M059J (cell line): ENCODE measurements around the gene POLRMT. TPM values are rescaled to one million over a fixed set of nuclear protein-coding genes. Genes with fewer than 3 reads are reported as not detected.
"Not testable (repeated sequence)": the region's sequence is repeated elsewhere in the genome, so short reads cannot be mapped to it uniquely, and the experiment has no call there.

Experiments
- DNase-seq: peaks from one replicate; pipeline ENCODE4 v3.0.0-alpha.2; 2012; ENCODE audit warnings: low read depth
- total RNA-seq: library from RNA; depleted of rRNA; stranded (reverse); fragments of >200 nt; shearing (Covaris generic); gene quantifications from 2 replicates; pipeline ENCODE4 v1.2.3, GENCODE V29; 2014

POLRMT gene
- total RNA-seq, 1 experiment from 2014 or later: 25.5 TPM

DNA sequence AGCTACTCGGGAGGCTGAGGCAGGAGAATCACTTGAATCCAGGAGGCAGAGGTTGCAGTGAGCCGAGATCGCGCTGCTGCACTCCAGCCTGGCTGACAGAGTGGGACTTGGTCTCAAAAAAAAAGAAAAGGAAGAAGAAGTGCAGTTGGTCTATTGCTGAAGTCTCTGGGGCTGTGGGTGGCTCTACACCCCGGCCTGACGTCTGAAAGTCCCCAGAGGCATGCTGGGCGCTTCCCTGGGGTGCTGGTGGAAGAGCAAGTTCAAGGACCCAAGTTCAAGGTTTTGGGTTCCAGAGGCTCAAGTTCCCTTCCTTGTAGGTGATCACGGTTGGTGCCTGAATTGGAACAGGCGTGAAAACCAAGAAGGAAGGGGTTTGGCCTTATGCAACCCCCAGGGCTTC, 39.8 kb downstream of the POLRMT start:
- no peak for DNase-seq

GRCh38 chr19:593055-593454, 40.3 kb downstream of the POLRMT start:
- DNase-seq: no peak

GRCh38 chr19:592101-592500, 41.2 kb downstream of the POLRMT start:
- DNase-seq: no peak

DNA sequence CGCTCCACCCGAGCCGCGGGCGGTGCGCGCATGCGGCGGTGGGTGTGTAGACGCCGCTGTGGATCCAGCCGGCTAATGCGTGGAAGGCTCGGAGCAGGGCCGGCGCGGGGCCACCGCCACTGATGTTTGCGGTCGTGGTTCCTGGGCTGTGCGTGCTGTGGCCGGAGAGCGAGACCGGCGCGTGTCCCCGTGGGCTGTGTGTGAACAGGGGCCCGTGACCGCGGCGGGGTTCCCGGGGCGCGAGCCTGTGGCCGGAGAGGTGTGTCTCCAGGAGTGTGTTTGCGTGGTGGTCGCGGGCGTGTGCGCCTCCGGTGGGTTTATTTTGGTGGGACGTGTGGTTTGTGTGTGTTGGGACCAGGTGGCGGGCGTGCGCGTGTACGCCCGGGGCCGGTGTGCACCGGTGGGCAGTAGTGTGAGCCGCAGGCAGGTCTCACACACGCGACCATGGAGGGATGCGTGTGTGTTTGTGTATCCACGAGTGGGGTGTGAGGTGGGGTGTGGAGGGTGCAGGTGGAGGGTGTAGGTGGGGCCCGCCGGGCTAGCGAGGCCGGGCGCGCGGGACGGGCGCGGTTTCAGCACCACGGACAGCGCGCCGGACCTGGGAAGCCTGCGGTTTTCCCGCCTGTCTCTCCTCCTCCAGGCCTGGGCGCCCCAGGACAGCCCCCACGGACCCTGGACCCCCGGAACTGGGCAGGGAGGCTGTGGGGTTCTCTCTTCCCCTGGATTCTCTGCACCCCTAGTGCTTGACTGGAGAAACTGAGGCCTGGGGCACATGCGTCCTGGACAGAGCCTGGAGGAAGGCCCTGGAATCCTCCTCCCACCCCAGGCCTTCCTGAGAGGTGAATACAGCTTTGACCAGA, 42.0 kb downstream of the POLRMT start:
- DNase-seq: no peak

- no peak for DNase-seq
These were observed 42.6 kb downstream of the POLRMT start for GRCh38 chr19:590750-591098.

GRCh38 chr19:590396-590745, 43.0 kb downstream of the POLRMT start:
- DNase-seq: peak; percentile 46

DNA sequence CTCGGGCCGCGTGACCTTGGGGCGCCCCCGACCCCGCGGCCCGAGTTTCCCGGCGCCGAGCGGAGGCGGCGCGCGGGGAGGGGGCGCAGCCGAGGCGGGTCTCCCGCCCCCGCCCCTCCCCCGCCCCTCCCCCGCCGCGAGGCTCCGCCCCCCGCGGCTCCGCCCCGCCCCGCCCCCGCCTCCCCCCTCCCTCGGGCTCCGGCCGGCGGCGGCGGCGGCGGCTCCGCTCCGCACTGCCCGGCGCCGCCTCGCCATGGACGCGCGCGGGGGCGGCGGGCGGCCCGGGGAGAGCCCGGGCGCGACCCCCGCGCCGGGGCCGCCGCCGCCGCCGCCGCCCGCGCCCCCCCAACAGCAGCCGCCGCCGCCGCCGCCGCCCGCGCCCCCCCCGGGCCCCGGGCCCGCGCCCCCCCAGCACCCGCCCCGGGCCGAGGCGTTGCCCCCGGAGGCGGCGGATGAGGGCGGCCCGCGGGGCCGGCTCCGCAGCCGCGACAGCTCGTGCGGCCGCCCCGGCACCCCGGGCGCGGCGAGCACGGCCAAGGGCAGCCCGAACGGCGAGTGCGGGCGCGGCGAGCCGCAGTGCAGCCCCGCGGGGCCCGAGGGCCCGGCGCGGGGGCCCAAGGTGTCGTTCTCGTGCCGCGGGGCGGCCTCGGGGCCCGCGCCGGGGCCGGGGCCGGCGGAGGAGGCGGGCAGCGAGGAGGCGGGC, 43.5 kb downstream of the POLRMT start, which contains the start of gene HCN2:
Gene HCN2 (plus strand): TSS at position 189 of the 703 bp plus-strand sequence. CDS start 65 bp downstream, at position 254.
- no peak for DNase-seq

GRCh38 chr19:588741-589692, 44.3 kb downstream of the POLRMT start:
- DNase-seq: no peak

DNA sequence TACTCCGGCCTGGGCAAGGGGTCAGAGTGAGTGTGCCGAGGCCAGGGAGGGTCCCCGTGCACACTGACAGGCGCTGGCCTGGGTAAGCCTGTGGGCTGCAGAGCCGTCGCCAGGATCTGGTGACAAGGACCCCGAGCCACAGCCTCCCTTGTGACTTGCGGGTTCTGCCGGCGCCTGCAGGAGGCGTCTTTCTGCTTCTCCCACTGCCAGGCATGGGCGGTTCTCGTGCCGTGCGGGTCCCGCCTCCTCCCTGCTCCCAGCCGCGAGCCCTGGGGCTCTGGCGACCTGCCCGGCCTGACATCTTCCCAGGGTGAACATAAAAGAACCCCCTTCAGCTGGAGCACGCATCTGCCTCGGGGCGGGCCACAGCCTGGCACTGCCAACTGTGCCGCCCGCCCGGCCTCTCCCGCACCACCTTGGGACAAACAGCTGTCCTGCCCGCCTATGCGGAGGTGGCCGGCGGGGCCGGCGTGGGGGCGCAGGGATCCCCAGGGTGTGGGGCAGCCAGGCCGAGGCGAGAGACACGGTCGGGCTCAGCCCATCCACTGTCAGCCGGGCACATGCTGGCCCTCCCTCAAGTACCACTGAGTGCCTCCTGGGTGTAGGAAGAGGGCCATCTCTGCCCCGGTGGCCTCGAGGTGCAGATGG, 45.1 kb downstream of the POLRMT start:
- peak; percentile 93 for DNase-seq

GRCh38 chr19:585551-586110, 47.7 kb downstream of the POLRMT start:
- peak; percentile 45 for DNase-seq

DNA sequence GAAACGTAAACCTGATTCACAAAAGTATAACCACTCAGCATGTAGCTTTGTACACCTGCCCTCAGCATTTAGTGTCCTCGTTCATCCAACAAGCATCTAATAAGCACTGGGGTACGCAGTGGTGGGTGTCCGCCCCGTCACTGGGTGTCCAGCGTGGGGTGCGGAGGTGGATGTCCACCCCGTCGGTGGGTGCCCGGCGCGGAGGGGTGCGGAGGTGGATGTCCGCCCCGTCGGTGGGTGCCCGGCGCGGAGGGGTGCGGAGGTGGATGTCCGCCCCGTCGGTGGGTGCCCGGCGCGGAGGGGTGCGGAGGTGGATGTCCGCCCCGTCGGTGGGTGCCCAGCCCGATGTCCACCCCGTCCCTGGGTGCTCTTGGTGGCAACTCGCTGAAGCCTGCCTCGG, 48.2 kb downstream of the POLRMT start:
- not testable (repeated sequence) for DNase-seq

GRCh38 chr19:584240-585001, 48.9 kb downstream of the POLRMT start:
- DNase-seq: peak; percentile 20

GRCh38 chr19:583968-584239, 49.4 kb downstream of the POLRMT start:
- no peak for DNase-seq

DNA sequence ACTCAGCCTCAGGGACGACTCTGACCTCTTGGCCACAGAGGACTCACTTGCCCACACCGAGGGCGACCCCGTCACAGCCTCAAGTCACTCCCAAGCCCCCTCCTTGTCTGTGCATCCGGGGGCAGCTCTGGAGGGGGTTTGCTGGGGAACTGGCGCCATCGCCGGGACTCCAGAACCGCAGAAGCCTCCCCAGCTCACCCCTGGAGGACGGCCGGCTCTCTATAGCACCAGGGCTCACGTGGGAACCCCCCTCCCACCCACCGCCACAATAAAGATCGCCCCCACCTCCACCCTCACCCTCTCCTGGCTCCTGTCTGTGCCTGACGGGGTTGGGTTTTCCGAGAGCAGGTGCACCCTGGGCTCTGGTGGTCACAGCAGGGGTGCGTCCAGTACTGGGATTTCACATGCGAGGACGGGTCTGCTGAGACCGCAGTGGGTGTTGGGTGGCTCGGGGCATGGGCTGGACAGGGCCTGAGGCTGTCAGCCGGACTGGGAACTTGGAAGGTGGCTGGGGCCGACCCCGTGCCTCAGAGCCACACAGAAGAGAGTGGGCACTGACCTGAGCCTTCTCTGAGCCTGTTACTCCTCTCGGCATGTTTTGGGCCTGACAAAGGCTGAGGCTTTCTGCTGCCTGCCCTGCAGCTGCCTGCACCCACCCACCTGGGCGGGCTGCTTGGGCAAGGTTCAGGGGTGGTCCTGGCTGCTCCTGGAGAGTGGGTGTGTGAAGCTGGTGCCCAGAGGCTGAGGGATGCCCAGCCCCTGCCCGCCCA, 50.0 kb downstream of the POLRMT start:
- no peak for DNase-seq

DNA sequence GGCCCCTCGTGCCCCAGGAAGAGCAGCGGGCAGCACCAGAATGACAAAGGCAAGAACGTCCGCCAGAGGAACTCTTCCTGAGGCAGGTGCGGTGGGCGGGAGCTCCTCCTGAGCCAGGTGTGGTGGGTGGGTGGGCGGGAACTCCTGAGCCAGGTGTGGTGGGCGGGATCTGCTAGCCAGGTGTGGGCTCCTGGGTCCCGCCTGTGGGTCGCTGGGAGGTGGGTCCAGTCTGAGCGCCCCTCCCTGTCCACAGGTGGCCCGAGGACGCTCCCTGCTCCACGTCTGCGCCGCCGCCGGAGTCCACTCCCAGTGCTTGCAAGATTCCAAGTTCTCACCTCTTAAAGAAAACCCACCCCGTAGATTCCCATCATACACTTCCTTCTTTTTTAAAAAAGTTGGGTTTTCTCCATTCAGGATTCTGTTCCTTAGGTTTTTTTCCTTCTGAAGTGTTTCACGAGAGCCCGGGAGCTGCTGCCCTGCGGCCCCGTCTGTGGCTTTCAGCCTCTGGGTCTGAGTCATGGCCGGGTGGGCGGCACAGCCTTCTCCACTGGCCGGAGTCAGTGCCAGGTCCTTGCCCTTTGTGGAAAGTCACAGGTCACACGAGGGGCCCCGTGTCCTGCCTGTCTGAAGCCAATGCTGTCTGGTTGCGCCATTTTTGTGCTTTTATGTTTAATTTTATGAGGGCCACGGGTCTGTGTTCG, 50.7 kb downstream of the POLRMT start:
- DNase-seq: peak; percentile 86

GRCh38 chr19:581399-582111, 51.8 kb downstream of the POLRMT start:
- DNase-seq: no peak

GRCh38 chr19:580274-580835, 53.0 kb downstream of the POLRMT start:
- no peak for DNase-seq

DNA sequence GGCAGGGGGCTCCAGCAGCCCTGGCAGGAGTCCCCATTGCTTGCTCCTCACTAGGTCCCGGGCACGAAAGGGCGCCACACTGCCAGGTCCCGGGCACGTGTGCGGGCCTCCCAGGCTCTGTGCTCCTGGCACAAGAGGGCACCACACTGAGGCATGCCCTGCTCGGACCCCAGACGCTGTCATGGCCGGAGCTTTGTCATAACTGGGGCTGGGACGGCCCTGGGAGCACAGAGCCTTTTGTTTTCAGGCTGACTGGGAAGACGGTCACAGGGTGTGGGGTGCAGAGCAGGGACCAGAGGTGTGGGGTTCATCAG, 53.5 kb downstream of the POLRMT start:
- no peak for DNase-seq
